ENCODE measurements around the gene KRTAP4-9. TPM values are rescaled to one million over a fixed set of nuclear protein-coding genes. Genes with fewer than 3 reads are reported as not detected.
"Not testable (repeated sequence)": the region's sequence is repeated elsewhere in the genome, so short reads cannot be mapped to it uniquely, and the experiment has no call there.

The KRTAP4-9 gene
- total RNA-seq, 6 experiments from 2014 or later, result 0.85 to 0.90 TPM; not detected in 4

DNA sequence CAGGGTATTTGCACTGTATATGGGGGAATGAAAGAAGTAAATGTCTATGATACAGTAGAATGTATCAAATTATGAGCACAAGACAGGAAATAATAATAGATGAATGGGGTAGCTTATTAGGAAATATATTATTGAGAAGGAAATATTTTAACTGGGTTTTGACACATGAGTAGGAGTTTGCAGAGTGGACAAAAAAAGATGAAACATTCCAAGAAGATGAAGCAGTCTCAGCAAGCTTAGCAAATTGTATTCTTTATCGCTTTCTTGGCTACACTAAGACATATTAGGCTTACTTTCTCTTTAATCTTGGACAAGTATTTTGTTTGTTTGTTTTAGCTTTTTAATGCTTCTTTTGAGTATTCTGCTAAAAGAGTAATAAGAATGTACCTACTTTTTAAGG is 1.3 kb upstream of the KRTAP4-9 start:
- TF ChIP-seq, protein P1, sequence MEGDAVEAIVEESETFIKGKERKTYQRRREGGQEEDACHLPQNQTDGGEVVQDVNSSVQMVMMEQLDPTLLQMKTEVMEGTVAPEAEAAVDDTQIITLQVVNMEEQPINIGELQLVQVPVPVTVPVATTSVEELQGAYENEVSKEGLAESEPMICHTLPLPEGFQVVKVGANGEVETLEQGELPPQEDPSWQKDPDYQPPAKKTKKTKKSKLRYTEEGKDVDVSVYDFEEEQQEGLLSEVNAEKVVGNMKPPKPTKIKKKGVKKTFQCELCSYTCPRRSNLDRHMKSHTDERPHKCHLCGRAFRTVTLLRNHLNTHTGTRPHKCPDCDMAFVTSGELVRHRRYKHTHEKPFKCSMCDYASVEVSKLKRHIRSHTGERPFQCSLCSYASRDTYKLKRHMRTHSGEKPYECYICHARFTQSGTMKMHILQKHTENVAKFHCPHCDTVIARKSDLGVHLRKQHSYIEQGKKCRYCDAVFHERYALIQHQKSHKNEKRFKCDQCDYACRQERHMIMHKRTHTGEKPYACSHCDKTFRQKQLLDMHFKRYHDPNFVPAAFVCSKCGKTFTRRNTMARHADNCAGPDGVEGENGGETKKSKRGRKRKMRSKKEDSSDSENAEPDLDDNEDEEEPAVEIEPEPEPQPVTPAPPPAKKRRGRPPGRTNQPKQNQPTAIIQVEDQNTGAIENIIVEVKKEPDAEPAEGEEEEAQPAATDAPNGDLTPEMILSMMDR (IDR thresholded peaks at IDR 0.05), result no peak
- peaks cover 19% of the 10 kb centered on the region for H3K36me3 Mint-ChIP-seq (ENCODE audit: low read depth)
- H3K27me3 Mint-ChIP-seq (ENCODE audit: insufficient read depth), result no peaks in the 10 kb centered on the region
- peak; percentile 68 for DNase-seq
- H3K27ac Mint-ChIP-seq, result peak overlapping the region; percentile 95
- peaks cover 83% of the 10 kb centered on the region for H3K4me1 Mint-ChIP-seq (ENCODE audit: low read depth)
- no peaks in the 10 kb centered on the region for H3K9me3 Mint-ChIP-seq
- H3K4me3 Mint-ChIP-seq, result peak overlapping the region; percentile 44

- Mint-ChIP-seq H3K4me3 (peak overlapping the region; percentile 44; the same call in 1 of the 2 replicates), H3K36me3 (ENCODE audit: low read depth) (peaks cover 23% of the 10 kb centered on the region), H3K27ac (peak overlapping the region; percentile 95), H3K4me1 (ENCODE audit: low read depth) (peaks cover 83% of the 10 kb centered on the region)
- H3K27me3 Mint-ChIP-seq (ENCODE audit: insufficient read depth); H3K9me3 Mint-ChIP-seq: not testable (repeated sequence)
- peak; percentile 80 for DNase-seq
Observed at GRCh38 chr17:41104386-41105038, 677 bp upstream of the KRTAP4-9 start.

DNA sequence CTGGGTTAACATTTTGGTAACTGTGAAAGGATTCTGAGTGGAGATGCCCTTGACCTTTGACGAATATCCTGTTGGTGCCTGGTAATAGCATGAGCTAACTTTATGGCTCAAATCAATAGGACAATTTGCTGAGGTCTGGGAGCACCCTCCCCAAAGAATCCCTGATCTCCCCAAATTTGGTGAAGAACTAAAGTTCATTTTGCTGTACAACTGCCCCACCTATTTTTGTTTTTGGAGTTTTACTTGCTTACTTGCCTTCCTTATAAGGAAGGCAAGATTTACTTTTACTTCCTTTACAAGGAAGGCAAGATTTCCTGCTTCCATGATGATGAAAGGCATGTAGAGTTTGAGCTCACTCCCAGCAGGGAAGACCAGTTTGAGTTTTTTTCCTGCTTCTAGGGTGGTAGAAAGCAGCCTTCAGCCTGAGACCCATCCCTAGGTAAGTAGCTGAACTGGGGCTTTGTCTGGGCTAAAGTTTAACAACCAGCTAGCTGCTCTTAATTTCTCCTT is 2.8 kb downstream of the KRTAP4-9 start:
- Mint-ChIP-seq H3K9me3 (peaks cover 22% of the 10 kb centered on the region), H3K4me1 (ENCODE audit: low read depth) (peaks cover 58% of the 10 kb centered on the region), H3K4me3 (peak overlapping the region; percentile 70; the same call in 1 of the 2 replicates), H3K27ac (peak overlapping the region; percentile 67; the same call in 1 of the 2 replicates), H3K36me3 (ENCODE audit: low read depth) (peaks cover 50% of the 10 kb centered on the region), H3K27me3 (ENCODE audit: insufficient read depth) (no peaks in the 10 kb centered on the region)
- TF ChIP-seq, protein P1 (IDR thresholded peaks at IDR 0.05), result no peak
- DNase-seq, result peak; percentile 33

DNA sequence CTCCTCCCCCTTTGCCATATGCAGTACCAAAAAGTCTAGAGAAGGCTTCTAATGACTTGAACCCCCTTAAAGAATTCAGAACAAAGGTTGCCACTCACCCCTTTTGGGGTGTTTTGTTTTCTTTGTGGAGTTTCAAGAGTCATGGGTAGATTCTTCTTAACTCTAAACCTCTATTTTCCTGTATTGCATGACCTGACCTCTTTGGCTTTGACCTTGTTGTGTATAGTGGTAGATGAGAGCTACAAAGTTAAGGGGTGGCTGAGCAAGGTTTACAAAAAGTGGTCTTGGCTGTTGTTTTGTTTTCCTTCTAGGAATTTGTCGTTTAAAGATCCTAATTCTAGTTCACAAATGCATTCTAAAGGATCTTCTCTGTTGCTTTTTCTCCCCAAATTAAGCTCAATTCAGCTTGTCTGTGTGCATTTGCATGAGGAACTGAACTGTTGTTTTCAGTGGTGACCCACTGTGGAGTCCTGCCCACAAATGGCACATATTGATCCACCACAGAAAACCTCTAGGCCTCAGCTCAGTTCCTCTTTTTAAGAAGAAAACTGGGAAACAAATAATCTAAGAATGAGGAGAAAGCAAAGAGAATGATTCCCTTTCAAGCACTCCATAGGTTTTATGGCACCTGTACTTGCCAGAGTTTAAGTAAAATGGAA is 3.7 kb downstream of the KRTAP4-9 start:
- Mint-ChIP-seq H3K27ac (peak overlapping the region; percentile 67; the same call in 1 of the 2 replicates), H3K36me3 (ENCODE audit: low read depth) (peaks cover 58% of the 10 kb centered on the region), H3K9me3 (peaks cover 28% of the 10 kb centered on the region), H3K4me3 (peak overlapping the region; percentile 70), H3K4me1 (ENCODE audit: low read depth) (peaks cover 50% of the 10 kb centered on the region)
- not testable (repeated sequence) for H3K27me3 Mint-ChIP-seq (ENCODE audit: insufficient read depth); DNase-seq

GRCh38 chr17:41111151-41111885 is 6.1 kb downstream of the KRTAP4-9 start:
- Mint-ChIP-seq H3K4me3 (peak overlapping the region; percentile 76; the same call in 1 of the 2 replicates), H3K36me3 (ENCODE audit: low read depth) (peaks cover 53% of the 10 kb centered on the region), H3K4me1 (ENCODE audit: low read depth) (peaks cover 46% of the 10 kb centered on the region), H3K27ac (peak overlapping the region; percentile 72; the same call in 1 of the 2 replicates), H3K27me3 (ENCODE audit: insufficient read depth) (no peaks in the 10 kb centered on the region), H3K9me3 (peaks cover 28% of the 10 kb centered on the region)
- DNase-seq, result no peak
- TF ChIP-seq, protein P1 (IDR thresholded peaks at IDR 0.05), result no peak

DNA sequence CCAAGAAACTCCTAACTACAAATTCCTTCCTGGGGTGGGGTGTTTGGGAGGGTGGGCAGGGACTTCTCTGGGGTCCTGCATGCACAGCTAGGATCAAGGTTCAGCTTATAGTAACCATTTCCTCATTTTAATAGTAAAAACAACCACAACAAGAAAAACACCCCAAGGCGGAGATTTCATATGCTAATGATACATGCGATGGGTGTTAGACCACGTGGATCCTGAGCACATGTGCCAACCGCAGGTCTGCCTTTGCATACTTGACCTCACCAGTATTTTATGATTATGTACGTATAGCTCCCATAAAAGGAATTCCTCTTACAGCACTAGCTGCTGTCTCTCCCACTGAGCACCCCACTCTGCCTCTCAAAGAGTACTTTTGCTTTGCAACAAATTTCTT is 11.1 kb downstream of the KRTAP4-9 start:
- Mint-ChIP-seq H3K4me1 (ENCODE audit: low read depth) (peaks cover 65% of the 10 kb centered on the region), H3K4me3 (no peak overlapping the region; the same call in 1 of the 2 replicates), H3K27ac (peak overlapping the region; percentile 67; the same call in 1 of the 2 replicates), H3K36me3 (ENCODE audit: low read depth) (peaks cover 21% of the 10 kb centered on the region), H3K27me3 (ENCODE audit: insufficient read depth) (no peaks in the 10 kb centered on the region), H3K9me3 (peaks cover 14% of the 10 kb centered on the region)
- TF ChIP-seq, protein P1 (IDR thresholded peaks at IDR 0.05), result no peak
- peak; percentile 68 for DNase-seq

- not testable (repeated sequence) for H3K27me3 Mint-ChIP-seq (ENCODE audit: insufficient read depth); DNase-seq
- peaks cover 14% of the 10 kb centered on the region for H3K9me3 Mint-ChIP-seq
- peaks cover 75% of the 10 kb centered on the region for H3K4me1 Mint-ChIP-seq (ENCODE audit: low read depth)
- H3K36me3 Mint-ChIP-seq (ENCODE audit: low read depth), result peaks cover 22% of the 10 kb centered on the region
- peak within 1 kb of the TSS; percentile 17 for H3K4me3 Mint-ChIP-seq
- peak within 1 kb of the TSS; percentile 77 for H3K27ac Mint-ChIP-seq
Observed at GRCh38 chr17:41117846-41118386, 12.7 kb downstream of the KRTAP4-9 start, which contains the start of gene KRTAP4-11. Gene KRTAP4-11 (minus strand): TSS chr17:41118373. CDS start chr17:41118315, 58 bp downstream.

All from HFFc6 (cell line).